OCI-LY1 (cell line): Measurements from ENCODE around the gene SLC35F3.

ENCODE experiments used
- EZH2 ChIP-seq: fragments of 200-600 bp; sonication (generic), shearing (Covaris generic); IDR thresholded peaks from 2 replicates; pipeline ENCODE4 v1.8.0; 2017; ENCODE audit warnings: borderline replicate concordance, mixed run types, mild to moderate bottlenecking, antibody characterized with exemption, low read length, moderate library complexity, mixed read lengths
- TF ChIP-seq, protein P1 (sequence below): fragments of 200-600 bp; sonication (generic), shearing (Covaris generic); IDR thresholded peaks from 2 replicates; pipeline ENCODE4 v1.5.1; 2017; ENCODE audit warnings: mild to moderate bottlenecking, antibody characterized with exemption, low read length, moderate library complexity, mixed read lengths

DNA sequence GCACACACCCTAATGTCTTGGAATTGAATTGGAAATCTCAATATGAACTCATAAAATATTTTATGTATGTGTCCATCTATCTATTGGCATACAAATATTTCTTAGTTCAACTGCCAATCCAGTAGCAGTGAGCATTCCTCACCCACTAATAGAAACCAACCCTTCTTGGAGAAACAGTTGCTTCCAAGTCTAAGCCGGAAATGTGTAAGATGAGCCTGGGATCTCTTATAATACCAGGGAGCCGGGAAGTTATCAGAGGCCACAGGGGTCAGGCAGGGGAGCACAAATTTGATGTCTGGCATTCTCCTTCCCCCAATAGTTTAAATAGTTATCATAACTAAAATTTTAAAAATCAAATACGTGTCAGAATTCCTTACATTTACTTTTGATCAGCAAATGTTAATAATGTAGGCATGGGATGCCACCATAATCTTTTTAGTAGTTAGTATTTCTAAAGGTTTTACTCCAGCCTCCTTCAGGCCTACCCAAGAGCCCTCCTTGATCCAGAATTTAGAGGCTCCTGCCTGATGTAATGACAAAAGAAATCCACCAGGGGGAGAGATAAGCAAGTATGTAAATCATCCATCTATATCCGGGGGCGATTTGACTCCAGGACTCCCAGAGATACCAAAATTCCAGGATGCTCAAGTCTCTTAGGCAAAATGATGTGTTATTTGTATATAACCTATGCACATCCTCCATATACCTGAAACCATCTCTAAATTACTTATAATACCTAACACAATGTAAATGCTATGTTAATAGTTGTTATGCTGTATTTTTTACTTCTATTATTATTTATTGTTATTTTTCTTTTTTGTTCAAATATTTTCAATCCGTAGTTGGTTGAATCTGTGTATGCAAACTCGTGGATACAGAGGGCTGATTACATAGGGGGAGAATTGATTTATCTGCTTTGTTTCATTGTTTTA lies 250.1 kb downstream of the SLC35F3 start:
- TF ChIP-seq, protein P1, sequence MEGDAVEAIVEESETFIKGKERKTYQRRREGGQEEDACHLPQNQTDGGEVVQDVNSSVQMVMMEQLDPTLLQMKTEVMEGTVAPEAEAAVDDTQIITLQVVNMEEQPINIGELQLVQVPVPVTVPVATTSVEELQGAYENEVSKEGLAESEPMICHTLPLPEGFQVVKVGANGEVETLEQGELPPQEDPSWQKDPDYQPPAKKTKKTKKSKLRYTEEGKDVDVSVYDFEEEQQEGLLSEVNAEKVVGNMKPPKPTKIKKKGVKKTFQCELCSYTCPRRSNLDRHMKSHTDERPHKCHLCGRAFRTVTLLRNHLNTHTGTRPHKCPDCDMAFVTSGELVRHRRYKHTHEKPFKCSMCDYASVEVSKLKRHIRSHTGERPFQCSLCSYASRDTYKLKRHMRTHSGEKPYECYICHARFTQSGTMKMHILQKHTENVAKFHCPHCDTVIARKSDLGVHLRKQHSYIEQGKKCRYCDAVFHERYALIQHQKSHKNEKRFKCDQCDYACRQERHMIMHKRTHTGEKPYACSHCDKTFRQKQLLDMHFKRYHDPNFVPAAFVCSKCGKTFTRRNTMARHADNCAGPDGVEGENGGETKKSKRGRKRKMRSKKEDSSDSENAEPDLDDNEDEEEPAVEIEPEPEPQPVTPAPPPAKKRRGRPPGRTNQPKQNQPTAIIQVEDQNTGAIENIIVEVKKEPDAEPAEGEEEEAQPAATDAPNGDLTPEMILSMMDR, result peak; percentile 69
- no peak for TF ChIP-seq EZH2
